ENCODE data around the gene PDGFRB.

DNA sequence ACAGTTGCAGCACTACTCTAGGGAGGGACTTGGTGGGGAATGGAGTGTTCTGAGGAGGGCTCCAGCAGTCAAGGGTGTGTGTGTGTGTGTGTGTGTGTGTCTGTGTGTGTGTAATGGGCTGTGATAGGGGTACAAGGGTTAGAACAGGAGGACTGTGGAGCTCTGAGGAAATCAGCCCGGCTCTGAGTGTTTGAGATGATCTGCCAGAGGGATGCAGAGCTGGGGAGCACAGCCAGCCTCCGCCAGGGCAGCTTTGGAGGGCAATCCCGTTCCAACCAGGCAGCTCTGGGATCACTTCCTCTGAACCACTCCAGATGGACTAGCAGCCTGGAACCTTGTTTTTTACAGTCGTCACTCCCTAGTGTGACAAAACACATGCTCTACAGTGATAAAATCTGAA is 31.3 kb upstream of the PDGFRB start:
- TF ChIP-seq, protein P1, sequence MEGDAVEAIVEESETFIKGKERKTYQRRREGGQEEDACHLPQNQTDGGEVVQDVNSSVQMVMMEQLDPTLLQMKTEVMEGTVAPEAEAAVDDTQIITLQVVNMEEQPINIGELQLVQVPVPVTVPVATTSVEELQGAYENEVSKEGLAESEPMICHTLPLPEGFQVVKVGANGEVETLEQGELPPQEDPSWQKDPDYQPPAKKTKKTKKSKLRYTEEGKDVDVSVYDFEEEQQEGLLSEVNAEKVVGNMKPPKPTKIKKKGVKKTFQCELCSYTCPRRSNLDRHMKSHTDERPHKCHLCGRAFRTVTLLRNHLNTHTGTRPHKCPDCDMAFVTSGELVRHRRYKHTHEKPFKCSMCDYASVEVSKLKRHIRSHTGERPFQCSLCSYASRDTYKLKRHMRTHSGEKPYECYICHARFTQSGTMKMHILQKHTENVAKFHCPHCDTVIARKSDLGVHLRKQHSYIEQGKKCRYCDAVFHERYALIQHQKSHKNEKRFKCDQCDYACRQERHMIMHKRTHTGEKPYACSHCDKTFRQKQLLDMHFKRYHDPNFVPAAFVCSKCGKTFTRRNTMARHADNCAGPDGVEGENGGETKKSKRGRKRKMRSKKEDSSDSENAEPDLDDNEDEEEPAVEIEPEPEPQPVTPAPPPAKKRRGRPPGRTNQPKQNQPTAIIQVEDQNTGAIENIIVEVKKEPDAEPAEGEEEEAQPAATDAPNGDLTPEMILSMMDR (conservative IDR thresholded peaks at IDR 0.05; ENCODE audit: low read depth, low read length) = no peak
- no peak for TF ChIP-seq EZH2phosphoT487 (IDR thresholded peaks at IDR 0.05; ENCODE audit: borderline replicate concordance, low read length)
- TF ChIP-seq EZH2 (IDR thresholded peaks at IDR 0.05; ENCODE audit: low read length, unreplicated experiment) = no peak
